ENCODE measurements around the gene KCNIP4.

KCNIP4 gene

DNA sequence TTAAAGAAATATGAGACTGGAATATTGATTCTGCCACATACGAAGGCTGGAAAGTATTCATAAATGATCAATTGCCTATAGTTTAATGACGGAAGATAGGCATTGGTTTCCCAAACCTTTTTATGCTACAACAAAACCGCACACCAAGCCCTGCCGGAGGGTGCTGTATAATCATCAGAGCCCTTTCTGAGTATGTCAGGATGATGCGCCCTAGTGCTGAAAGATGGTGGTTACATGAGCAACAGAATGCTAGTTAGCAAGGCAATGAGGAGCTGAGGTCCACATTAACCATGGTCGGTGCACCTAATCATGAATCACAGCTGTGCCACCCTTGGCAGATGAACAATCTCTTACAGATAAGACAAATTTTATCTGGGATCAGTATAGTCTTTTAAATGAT is 757.3 kb downstream of the KCNIP4 start:
- DNase-seq (ENCODE audit: low spot score), result no peak

DNA sequence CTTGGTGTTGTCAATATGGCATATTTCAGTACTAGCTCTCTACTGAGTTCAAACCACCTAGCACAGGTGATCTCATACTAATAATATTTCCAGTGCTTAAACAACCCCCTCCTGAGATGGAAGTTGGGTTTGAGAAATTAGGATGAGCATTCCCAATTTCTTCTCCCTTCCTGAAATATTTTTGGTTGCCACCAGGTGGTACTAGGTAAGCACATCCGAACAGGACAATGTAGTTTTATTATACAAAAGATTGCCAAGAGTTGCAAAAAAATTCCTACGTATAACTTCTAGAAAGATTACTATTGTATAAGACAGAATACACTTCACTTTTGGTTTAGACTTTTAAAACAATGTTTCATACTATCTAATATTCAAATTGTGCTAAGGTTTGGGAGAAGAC is 763.8 kb downstream of the KCNIP4 start:
- DNase-seq (ENCODE audit: low spot score), result no peak

DNA sequence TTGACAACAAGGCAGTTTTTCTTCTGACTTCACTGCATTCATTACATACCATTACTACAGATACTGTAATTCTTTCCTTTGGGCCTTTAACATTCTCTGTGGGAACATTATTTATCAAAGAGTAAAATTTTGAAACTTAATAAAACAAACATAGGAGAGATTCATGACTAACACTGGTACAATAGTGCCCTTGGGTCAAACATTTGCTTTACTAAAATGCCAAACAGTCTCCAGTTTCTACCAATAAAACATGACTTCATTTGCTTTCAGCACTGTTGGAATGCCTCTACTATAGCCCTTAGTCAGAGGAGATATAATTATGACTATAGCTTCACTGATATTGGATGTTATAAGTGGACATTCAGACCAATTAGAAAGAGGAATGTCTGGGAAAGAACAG is 766.9 kb downstream of the KCNIP4 start:
- no peak for DNase-seq (ENCODE audit: low spot score)

DNA sequence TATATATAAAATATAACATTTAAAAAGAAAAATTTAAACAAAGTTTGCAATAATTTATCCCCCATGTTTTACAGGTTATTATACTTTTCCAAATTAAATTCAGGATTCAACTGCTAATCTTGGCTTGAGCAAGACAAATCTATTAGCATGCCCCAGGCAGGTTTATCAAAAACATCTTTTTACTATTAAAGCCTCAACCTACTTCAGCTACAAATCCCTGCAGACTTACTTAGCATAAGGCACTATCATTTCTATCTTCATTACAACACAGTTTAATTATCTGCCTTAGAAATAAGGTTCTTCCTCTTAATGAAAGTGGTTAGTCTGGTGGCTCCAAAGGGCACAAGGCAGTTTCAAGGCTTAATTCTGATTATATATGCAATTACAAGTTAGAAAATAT is 770.7 kb downstream of the KCNIP4 start:
- DNase-seq (ENCODE audit: low spot score), result no peak

DNA sequence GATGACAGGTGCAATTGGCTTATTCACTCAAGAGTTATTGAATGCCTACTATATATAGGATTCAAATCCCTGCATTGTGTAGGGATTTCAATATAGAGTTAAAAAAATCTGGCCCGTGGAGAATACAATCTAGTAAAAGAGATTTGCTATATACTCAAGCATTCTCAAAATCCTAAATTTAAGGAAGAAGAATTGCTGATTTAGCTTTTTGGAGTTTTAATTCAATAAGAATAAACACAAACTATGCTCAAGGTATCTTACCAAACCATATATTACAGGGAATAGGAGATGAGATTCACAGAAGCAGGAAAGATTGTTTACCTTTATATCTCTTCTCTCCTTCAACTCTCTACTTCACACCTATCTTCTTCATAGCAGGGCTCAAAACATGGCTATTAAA is 771.5 kb downstream of the KCNIP4 start:
- no peak for DNase-seq (ENCODE audit: low spot score)

DNA sequence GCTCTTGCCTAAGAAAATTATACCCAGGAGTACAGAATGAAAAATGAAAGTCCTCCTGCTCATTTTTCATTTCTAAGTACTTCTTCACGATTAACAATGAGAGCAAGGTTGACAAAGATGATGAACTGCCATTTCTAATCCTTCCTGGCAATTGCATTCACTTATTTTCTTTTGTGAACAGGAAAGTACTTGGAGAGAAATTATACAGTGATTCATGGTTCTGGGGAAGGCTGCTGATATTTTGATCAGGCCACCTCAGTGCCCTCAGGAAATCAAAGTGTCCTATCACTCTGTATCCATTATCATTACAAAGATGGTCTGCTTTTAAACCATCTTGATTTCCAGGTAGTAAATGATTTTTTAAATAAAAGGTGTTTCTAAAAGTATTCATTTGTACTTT is 780.9 kb downstream of the KCNIP4 start:
- DNase-seq (ENCODE audit: low spot score), result no peak

DNA sequence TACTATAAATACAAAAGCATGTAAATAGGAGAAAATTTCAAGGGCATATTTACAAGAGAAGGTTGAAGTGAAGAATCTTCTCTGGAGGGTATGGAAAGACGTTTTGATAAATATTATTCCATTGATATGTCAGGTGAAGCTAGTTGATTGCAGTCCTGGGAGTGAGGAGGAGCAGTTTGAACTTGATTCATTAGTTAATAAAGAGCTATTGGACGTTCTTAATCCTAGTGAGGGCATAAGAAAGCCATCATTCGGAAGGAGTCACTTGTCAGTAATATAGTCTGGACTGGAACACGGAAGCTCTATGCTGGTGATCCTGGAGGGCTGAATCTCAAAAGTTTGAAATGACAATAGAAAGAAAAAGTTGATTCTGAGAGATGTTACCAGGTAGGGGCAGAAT is 793.2 kb downstream of the KCNIP4 start:
- DNase-seq (ENCODE audit: low spot score), result no peak

DNA sequence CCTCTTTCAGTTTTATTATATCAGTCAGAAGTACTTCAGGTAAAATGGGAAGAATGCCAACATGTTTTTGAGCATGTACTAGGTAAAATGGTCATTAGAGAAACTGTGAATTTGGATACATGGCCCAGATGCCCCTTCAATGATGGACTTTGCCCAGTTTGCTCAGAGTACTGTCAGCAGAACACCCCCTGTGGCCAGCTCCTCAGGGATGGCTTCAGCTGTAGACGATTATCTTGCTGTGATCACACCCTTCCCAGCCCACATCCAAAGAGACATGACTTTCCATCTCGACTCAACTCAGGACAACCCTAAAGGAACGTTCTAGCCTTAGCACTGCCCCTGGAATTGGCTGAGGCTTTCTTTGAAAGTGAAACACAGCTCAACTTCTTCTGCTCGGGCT is 809.2 kb downstream of the KCNIP4 start:
- no peak for DNase-seq (ENCODE audit: low spot score)

DNA sequence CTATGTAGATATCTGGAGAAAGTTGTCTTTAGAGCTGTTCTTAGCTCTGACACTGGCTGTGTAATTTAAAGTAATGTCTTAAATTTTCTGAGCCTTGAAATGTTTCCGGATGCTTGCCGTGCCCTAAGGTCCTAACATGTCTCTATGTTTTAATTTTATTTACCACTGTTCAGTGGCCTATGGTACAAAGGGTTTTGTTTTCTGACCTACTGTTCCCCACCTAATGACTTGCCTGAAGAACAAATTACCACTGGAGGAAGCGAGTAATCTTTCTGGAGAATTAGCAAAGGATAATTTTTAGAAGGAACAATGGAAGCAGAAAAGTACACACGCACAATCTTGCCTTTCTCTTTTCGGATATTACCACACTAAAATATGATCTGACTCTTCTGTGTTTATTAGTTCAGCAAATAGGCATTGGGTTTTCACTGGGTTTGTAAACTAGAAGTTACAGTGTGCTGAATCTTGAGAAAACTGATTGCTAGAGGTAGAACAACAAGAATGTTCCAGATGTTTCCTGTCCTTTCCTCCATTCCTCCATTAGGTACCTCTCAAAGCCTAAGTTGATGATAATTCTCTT is 812.4 kb downstream of the KCNIP4 start:
- DNase-seq (ENCODE audit: low spot score), result no peak

DNA sequence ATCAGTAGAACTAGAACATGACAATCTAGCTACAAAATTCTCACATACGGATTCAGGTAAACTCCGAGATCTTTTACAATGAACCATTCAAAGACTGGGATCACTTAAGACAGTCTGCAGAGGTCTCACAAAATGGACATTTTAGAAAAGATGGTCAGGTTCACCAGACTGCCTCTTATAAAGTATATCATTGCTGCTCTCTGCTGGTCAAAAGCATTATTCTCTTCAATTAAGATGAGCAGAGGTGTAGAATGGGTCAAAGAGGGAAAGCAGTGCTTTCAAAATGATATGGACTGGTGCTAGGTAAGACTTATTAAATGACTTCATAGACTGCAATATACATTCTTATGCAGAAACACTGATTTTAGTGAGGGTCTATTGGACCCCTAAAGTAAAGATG is 813.6 kb downstream of the KCNIP4 start:
- DNase-seq (ENCODE audit: low spot score), result no peak

DNA sequence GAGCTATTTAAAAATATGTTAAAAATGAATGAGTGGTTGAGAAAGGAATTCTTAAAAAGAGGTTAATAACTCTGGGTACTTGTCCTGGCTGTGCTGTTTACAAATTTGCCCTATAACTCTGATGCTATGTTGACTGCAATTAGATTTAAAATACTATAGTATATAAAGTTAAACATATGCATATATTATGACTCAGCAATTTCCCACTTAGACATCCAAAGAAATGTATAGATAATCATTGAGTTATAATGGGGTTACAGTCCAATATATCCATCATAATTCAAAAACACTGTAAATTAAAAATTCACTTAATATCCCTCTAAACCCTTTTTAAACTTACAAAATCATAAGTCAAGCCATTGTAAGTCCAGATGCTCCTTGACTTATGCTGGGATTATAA is 818.0 kb downstream of the KCNIP4 start:
- DNase-seq (ENCODE audit: low spot score), result no peak

DNA sequence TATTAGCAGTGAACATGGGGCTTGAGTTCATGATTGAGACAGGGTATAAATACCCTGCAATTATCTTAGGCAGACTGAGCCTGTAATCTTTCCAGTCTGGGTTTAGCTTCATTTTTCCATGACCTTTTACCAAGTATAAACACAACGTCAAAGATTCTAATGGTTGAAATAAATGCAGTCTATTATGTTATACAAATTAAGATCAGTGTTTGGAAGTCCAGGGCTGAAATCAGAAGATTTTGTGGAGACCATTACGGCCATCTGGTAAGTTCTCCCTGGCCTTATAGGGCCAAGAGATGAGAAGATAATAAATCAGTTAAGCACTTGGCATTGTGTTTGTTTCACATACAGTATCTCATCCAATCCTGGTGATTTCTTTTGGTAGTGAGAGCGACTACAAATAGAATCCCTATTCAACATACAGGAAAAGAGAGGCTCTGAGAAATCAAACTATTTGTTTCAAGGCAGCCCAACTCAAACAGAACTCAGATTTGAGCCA is 822.5 kb downstream of the KCNIP4 start:
- DNase-seq (ENCODE audit: low spot score), result no peak

DNA sequence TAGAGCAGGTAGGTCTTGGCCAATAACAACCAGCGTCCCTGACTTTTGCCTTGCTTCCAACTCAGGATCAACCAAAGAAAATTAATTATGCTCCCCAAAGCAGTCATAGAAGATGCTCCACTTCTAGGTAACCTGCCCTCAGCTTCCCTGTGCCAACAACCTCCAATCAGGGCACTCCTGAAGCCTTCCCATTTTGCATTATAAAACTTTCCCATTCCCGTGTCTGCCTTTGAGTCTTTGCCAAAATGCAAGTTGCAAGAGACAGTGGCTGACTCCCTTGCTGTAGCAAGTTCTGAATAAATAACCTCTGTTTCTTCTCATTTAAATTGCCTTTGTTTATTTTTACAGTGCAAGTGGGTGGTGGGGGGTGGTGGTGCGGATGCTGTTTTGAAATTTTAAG is 830.3 kb downstream of the KCNIP4 start:
- DNase-seq (ENCODE audit: low spot score), result no peak

DNA sequence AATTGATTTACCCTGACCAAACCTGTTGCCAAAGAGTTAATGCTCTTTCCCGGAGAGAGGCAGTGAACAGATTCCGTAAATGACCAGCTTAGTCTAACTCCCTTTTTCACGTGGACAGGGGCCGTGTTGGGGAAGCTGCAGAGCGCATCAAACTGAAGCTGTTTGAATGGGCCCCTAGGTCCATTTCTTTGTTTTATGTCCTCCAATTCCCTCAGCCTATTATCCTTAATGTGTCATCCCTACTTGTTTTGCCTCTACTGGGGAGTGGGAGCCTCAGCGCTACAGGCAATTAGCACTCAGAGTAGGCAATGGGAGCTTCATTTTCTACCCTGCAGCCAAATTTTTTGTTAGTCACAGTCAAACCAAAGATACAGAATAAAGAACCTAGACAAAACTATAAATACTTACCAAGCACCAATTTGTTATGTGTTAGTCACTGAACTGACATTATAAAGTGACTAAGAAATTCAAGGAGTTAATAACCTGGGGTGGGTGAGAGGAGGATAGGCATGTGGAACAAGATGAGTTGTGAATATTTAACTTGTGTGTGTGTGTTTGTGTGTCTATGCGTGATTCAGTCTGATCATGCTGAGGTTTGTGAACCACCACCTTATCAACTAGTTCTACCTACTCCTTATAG is 830.9 kb downstream of the KCNIP4 start:
- no peak for DNase-seq (ENCODE audit: low spot score)

DNA sequence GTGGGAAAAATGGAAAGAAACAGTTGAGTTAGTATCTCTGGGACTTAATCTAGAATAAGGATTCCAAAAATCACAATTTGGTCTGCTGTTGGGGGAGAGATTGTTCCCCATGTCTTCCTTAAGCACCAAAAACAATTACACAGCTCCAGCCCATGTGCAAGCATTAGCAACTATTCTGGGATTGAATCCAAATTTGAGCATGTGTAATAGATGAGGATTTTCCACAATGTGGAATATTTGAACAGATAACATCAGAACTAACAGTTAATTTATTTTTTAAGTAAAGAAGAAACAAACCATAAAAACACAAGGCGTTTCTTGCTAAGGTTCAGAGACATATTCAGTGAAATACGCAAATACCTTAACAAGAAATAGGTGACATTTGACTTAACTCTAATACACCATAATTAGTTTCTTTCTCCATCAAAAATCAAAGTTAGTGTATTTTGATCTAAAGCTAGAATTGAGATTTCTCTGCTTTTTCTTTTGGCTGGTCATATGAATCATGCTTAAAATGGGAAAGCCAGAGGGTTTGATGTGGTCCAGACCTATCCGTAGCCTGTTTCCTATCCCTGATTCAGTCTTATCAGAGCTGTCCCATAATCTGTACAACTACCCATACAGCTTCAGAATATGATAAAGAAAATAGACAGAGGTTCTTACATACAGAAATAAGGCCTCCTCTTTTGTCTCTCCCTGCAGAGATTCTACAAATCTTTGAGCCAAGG is 834.9 kb downstream of the KCNIP4 start:
- peak; percentile 43 for DNase-seq (ENCODE audit: low spot score)

DNA sequence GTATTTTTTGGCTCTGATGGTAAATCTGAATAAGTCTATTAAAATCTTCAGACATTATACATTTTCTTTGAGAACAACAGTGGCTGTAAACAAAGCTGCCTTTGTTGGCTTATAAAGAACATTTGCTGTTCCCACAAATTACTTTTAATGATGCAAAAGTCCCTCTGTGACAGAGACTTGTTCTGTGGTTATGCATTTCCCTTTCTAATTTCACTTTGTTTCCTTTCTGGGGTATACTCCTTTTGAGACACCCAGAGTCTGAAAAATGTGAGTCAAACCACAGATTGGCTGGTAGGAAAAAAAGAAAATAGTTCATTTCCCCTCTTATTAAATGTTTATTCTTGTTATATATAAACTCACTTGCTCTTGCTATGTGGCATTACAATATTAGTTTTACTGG is 845.9 kb downstream of the KCNIP4 start:
- no peak for DNase-seq (ENCODE audit: low spot score)

DNA sequence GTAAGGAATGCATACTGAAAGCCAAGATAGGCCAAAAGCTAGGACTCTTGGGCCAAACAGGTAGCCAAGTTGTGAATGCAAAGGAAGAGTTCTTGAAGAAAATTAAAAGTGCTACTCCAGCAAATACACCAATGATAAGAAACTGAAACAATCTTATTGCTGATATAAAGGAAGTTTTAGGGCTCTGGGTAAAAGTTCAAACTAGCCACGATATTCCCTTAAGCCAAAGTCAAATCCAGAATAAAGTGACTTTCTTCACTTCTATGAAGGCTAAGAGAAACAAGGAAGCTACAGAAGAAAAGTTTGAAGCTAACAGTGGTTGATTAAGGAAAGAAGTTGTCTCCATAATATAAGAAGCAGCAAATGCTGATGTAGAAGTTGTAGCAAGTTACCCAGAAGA is 850.7 kb downstream of the KCNIP4 start:
- DNase-seq (ENCODE audit: low spot score), result no peak

DNA sequence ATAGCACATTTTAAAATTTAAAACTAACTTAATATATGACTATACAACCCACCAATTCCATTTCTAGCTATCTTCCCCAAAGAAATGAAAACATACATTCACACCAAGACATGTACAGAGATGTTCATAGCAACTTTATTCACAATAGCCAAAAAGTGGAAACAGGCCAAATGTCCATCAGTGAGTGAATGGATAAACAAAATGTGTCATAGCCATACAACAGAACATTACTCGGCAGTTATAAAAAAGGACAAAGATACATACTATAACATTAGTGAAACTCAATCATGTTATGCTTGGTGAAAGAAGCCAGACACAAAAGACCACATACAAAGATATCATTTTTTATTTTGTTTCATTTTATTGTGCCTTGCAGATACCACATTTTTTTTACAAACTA is 851.5 kb downstream of the KCNIP4 start:
- DNase-seq (ENCODE audit: low spot score), result no peak

DNA sequence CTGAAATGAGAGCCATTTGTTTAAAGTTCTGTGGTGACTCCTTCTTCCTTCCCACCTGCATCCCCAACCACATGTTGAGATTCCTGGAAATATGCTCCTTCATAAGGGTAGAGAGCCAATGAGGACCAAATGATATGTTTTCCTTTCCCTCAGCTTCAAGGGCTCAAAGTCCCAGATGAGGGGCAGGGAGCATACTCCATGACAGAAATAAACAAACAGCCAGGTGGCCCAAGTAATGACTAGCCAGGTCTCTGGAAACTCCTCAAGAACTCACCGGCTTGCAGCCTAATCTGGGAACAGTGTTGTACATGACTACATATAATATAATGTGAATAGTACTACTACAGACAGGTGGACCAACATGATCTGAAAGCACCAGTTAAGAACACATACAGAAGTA is 856.0 kb downstream of the KCNIP4 start:
- DNase-seq (ENCODE audit: low spot score), result no peak

DNA sequence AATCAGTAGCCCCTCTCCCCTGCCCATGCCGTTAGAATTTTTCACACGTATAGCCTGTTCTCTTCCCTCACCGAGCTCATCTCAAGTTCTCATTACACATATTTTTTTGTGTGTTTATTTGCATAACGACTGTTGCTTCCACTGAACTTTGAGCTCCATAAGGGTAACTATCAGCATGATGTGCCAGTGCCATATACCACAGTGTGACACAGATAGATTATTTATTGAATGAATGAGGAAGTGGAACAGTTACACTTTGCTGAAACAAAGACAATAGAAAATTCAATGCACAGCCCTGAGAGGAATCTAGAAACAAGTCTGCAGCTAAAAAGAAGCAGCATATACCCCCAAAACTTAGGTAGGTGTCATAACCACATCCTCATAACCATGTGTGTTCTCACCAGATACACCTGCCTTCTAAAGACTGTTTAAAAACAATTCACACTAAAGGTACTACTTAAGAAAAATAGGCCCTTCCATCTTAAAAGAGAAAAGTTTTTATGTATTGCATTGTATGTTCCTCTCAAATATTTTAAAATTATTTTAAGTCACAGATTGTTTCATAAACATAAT is 858.4 kb downstream of the KCNIP4 start:
- no peak for DNase-seq (ENCODE audit: low spot score)

DNA sequence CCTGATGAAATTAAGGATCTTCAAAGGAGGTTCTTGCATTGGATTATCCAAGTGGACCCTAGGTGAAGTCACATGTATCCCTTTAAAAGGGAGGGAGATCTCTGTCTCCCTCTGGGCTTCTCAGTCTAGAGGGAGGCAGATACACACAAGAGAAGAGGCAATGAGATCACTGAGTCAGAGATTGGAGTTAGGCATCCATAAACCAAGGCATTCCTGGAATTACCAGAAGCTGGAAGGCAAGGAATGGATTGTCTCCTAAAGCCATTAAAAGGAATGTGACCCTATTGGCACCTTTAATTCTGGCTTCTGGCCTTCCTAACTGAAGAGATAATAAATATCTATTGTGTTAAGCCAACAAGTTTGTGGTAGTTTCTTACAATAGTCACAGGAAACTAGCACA is 865.2 kb downstream of the KCNIP4 start:
- no peak for DNase-seq (ENCODE audit: low spot score)

DNA sequence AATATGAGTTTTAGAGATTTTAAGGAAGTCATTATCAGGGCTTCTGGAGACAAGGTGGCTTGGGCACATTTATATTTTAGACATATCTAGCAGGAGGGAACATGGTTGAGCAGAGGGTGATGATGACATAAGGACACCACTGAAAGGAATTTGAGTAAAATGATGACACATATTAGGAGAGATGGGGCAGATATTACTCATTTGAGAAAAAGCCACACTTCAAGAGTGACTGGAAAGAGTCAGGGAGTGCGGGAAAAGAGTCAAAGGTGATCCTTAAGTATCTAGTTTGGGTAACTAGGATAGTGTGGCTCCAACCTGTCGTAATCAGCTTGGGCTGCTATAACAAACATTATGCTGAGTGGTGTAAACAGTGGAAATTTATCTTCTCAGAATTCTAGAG is 870.6 kb downstream of the KCNIP4 start:
- no peak for DNase-seq (ENCODE audit: low spot score)

DNA sequence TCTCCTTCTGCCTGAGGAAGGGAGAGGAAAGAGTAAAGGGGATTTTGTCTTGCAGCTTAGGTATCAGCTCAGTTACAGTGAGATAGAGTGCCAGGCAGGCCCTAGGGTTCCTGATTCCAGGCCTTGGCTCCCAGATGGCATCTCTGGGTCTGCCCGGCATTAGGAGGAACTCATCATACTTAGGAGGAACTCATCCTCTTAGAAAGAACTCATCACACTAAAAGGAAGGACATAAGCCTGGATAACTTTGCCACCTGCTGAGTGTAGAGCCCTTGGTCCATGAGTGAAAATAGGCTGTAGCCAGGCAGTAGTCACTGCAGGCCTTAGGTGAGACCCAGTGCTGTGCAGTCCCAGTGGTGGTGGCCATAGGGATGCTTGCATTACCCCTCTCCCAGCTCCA is 881.2 kb downstream of the KCNIP4 start:
- no peak for DNase-seq (ENCODE audit: low spot score)

Measured in Ammon's horn (tissue), 1 donor.